ENCODE measurements around the gene KANSL3.
"Not testable (repeated sequence)": the region's sequence is repeated elsewhere in the genome, so short reads cannot be mapped to it uniquely, and the experiment has no call there.

Gene KANSL3

DNA sequence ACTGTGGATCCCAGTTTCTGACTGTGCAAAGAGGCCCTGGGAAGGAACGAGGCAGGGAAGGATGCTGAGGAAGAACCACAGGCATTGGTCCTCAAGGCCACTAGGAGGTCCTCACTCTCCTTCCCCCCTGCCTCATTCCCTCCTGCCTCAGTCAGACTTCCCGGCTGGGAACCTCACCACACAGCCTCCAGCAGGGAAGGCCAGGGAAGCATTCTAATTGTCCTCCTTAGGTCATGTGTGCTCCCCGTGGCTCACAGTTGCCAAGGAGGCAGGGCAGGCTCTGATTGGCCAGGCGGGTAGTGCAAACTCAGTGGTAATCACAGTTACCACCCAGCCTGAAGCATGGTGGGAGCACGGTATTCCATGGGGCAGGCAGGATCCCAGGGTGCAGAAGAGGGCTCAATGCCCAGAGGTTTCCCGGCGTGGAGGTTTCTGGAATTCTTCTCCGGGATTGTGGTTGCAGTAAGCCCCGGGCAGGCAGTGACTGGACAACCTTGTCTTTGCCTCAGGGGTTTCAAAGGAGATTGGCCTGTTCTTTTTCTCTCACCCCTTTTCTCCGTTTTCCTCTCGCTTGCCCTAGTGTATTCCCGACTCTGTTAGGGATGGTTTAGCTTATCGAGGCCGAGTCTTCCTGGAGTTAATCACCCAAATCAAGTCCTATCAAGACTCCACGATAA lies 31.6 kb upstream of the KANSL3 start:
- no peak for DNase-seq (ENCODE audit: low read depth, low spot score)
- Histone ChIP-seq H3K4me3 (ENCODE audit: low read length) (no peak overlapping the region), H3K27me3 (ENCODE audit: control insufficient read depth, insufficient read depth, low read length) (no peaks in the 10 kb centered on the region), H3K27ac (ENCODE audit: low read length) (no peak overlapping the region), H3K4me1 (ENCODE audit: control insufficient read depth, insufficient read depth, low read length) (no peaks in the 10 kb centered on the region), H3K36me3 (ENCODE audit: control insufficient read depth, insufficient read depth, low read length) (no peaks in the 10 kb centered on the region), H3K9me3 (ENCODE audit: control insufficient read depth, insufficient read depth, low read length) (no peaks in the 10 kb centered on the region)
- WGBS (ENCODE audit: insufficient coverage, insufficient read length) = no CpG with 5 or more reads among the region's 15 CpGs

GRCh38 chr2:96668771-96669170 lies 30.7 kb upstream of the KANSL3 start:
- H3K4me1 ChIP-seq (ENCODE audit: control insufficient read depth, insufficient read depth, low read length) = no peaks in the 10 kb centered on the region
- no peak overlapping the region for H3K4me3 ChIP-seq (ENCODE audit: low read length)
- no CpG with 5 or more reads among the region's 11 CpGs for WGBS (ENCODE audit: insufficient coverage, insufficient read length)
- no peak overlapping the region for H3K27ac ChIP-seq (ENCODE audit: low read length)
- no peaks in the 10 kb centered on the region for H3K27me3 ChIP-seq (ENCODE audit: control insufficient read depth, insufficient read depth, low read length)
- no peak for DNase-seq (ENCODE audit: low read depth, low spot score)
- H3K36me3 ChIP-seq (ENCODE audit: control insufficient read depth, insufficient read depth, low read length) = no peaks in the 10 kb centered on the region
- H3K9me3 ChIP-seq (ENCODE audit: control insufficient read depth, insufficient read depth, low read length) = no peaks in the 10 kb centered on the region

- not testable (repeated sequence) for H3K27me3 ChIP-seq (ENCODE audit: control insufficient read depth, insufficient read depth, low read length); H3K27ac ChIP-seq (ENCODE audit: low read length); H3K36me3 ChIP-seq (ENCODE audit: control insufficient read depth, insufficient read depth, low read length); DNase-seq (ENCODE audit: low read depth, low spot score); H3K4me1 ChIP-seq (ENCODE audit: control insufficient read depth, insufficient read depth, low read length); H3K4me3 ChIP-seq (ENCODE audit: low read length); H3K9me3 ChIP-seq (ENCODE audit: control insufficient read depth, insufficient read depth, low read length)
- WGBS (ENCODE audit: insufficient coverage, insufficient read length) = no CpG with 5 or more reads among the region's 3 CpGs
Observed at GRCh38 chr2:96665717-96666116, 27.6 kb upstream of the KANSL3 start.

GRCh38 chr2:96665083-96665569 lies 27.0 kb upstream of the KANSL3 start:
- no CpG with 5 or more reads among the region's 3 CpGs for WGBS (ENCODE audit: insufficient coverage, insufficient read length)

DNA sequence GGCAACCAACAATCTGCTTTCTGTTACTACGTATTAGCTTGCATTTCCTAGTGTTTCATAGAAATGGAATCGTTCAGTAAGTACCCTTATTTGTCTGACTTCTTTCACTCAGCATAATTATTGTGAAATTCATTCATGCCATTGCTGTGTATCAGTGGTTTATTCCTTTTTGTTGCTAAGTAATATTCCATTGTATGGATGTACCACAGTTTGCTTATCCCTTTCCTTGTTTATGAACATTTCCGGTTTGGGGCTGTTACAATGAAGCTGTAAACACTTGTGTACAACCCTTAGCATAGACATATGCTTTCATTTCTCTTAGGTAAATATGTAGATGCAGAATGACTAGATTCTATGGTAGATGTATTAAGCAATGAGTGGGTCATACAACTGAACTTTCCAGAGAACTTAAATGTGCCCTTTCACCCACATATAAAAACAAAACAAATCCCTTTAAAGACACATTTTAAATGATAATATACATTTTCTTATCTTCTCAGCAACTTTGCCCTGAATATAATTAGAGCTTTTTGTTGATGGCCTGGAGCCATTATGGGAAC lies 26.3 kb upstream of the KANSL3 start:
- no peak for DNase-seq (ENCODE audit: low read depth, low spot score)
- Histone ChIP-seq H3K36me3 (ENCODE audit: control insufficient read depth, insufficient read depth, low read length) (no peaks in the 10 kb centered on the region), H3K9me3 (ENCODE audit: control insufficient read depth, insufficient read depth, low read length) (no peaks in the 10 kb centered on the region), H3K4me1 (ENCODE audit: control insufficient read depth, insufficient read depth, low read length) (no peaks in the 10 kb centered on the region), H3K27me3 (ENCODE audit: control insufficient read depth, insufficient read depth, low read length) (no peaks in the 10 kb centered on the region), H3K4me3 (ENCODE audit: low read length) (no peak overlapping the region), H3K27ac (ENCODE audit: low read length) (no peak overlapping the region)
- WGBS (ENCODE audit: insufficient coverage, insufficient read length) = no CpG with 5 or more reads among the region's 3 CpGs

More at GRCh38 chr2:96665083-96665569, 27.0 kb upstream of the KANSL3 start:
- H3K9me3 ChIP-seq (ENCODE audit: control insufficient read depth, insufficient read depth, low read length) = no peaks in the 10 kb centered on the region
- no peak overlapping the region for H3K27ac ChIP-seq (ENCODE audit: low read length)
- no peaks in the 10 kb centered on the region for H3K27me3 ChIP-seq (ENCODE audit: control insufficient read depth, insufficient read depth, low read length)
- no peak overlapping the region for H3K4me3 ChIP-seq (ENCODE audit: low read length)
- H3K36me3 ChIP-seq (ENCODE audit: control insufficient read depth, insufficient read depth, low read length) = no peaks in the 10 kb centered on the region
- H3K4me1 ChIP-seq (ENCODE audit: control insufficient read depth, insufficient read depth, low read length) = no peaks in the 10 kb centered on the region
- DNase-seq (ENCODE audit: low read depth, low spot score) = no peak

DNA sequence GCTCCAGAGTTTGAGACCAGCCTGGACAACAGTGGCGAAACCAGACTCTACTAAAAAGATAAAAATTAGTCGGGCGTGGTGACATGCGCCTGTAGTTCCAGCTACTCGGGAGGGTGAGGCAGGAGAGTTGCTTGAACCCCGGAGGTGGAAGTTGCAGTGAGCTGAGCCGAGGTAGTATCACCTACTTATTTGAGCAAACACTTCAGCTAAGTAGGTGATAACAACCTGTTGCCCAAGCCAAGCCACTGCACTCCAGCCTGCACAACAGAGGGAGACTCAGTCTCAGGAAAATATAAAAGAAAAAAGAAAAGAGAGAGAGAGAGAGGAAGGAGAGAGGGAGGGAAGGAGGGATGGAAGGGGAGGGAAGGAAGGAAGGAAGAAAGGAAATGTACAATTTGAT lies 25.7 kb upstream of the KANSL3 start:
- Histone ChIP-seq H3K36me3 (ENCODE audit: control insufficient read depth, insufficient read depth, low read length) (no peaks in the 10 kb centered on the region), H3K9me3 (ENCODE audit: control insufficient read depth, insufficient read depth, low read length) (no peaks in the 10 kb centered on the region), H3K4me3 (ENCODE audit: low read length) (no peak overlapping the region), H3K4me1 (ENCODE audit: control insufficient read depth, insufficient read depth, low read length) (no peaks in the 10 kb centered on the region), H3K27me3 (ENCODE audit: control insufficient read depth, insufficient read depth, low read length) (no peaks in the 10 kb centered on the region), H3K27ac (ENCODE audit: low read length) (no peak overlapping the region)
- WGBS (ENCODE audit: insufficient coverage, insufficient read length) = no CpG with 5 or more reads among the region's 7 CpGs
- DNase-seq (ENCODE audit: low read depth, low spot score) = no peak

DNA sequence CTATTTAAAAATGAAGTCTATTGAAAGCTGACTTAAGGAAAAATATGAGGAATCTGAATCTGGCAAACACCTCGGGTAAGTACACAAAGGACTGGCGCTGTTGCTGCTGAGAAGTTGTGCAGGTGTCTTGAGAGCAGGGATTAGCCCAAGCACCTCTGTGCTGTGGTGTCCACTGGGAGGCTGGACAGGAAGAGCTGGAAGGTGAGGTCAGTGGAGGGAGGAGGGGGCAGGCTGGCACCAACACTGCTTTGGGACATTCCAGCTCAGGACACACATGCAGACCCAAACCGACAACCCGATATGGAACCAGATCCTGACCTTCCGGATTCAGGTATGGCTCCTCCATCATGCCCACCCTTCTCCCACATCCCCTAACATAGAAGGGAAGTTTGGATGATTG lies 25.1 kb upstream of the KANSL3 start:
- H3K36me3 ChIP-seq (ENCODE audit: control insufficient read depth, insufficient read depth, low read length) = no peaks in the 10 kb centered on the region
- no peaks in the 10 kb centered on the region for H3K4me1 ChIP-seq (ENCODE audit: control insufficient read depth, insufficient read depth, low read length)
- WGBS (ENCODE audit: insufficient coverage, insufficient read length) = no CpG with 5 or more reads among the region's 5 CpGs
- no peaks in the 10 kb centered on the region for H3K9me3 ChIP-seq (ENCODE audit: control insufficient read depth, insufficient read depth, low read length)
- no peak overlapping the region for H3K4me3 ChIP-seq (ENCODE audit: low read length)
- no peaks in the 10 kb centered on the region for H3K27me3 ChIP-seq (ENCODE audit: control insufficient read depth, insufficient read depth, low read length)
- H3K27ac ChIP-seq (ENCODE audit: low read length) = no peak overlapping the region
- no peak for DNase-seq (ENCODE audit: low read depth, low spot score)

DNA sequence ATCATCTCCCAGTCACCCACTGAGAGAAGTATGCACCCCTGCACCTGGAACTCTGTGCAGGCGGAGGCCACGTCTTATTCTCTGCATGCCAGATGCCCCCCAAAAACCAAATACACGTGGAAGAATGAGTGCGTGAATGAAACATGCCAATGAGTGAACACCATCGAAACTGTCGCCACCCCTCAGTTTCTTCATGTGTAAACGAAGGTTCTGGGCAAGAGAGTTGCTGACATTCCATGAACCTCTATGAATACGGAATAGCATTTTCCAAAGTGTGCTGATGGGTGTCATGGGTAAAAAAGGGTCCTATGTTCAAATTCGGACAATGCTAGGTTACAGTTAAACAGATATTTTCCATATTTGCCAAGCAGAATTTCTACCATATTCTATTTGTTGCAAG lies 24.2 kb upstream of the KANSL3 start:
- H3K27ac ChIP-seq (ENCODE audit: low read length) = no peak overlapping the region
- H3K27me3 ChIP-seq (ENCODE audit: control insufficient read depth, insufficient read depth, low read length) = no peaks in the 10 kb centered on the region
- no peak for DNase-seq (ENCODE audit: low read depth, low spot score)
- no peaks in the 10 kb centered on the region for H3K4me1 ChIP-seq (ENCODE audit: control insufficient read depth, insufficient read depth, low read length)
- H3K36me3 ChIP-seq (ENCODE audit: control insufficient read depth, insufficient read depth, low read length) = no peaks in the 10 kb centered on the region
- H3K9me3 ChIP-seq (ENCODE audit: control insufficient read depth, insufficient read depth, low read length) = no peaks in the 10 kb centered on the region
- WGBS (ENCODE audit: insufficient coverage, insufficient read length) = no CpG with 5 or more reads among the region's 9 CpGs
- H3K4me3 ChIP-seq (ENCODE audit: low read length) = no peak overlapping the region

- H3K36me3 ChIP-seq (ENCODE audit: control insufficient read depth, insufficient read depth, low read length) = no peaks in the 10 kb centered on the region
- no peak overlapping the region for H3K4me3 ChIP-seq (ENCODE audit: low read length)
- H3K4me1 ChIP-seq (ENCODE audit: control insufficient read depth, insufficient read depth, low read length) = no peaks in the 10 kb centered on the region
- no peaks in the 10 kb centered on the region for H3K9me3 ChIP-seq (ENCODE audit: control insufficient read depth, insufficient read depth, low read length)
- H3K27ac ChIP-seq (ENCODE audit: low read length) = no peak overlapping the region
- no peaks in the 10 kb centered on the region for H3K27me3 ChIP-seq (ENCODE audit: control insufficient read depth, insufficient read depth, low read length)
- no peak for DNase-seq (ENCODE audit: low read depth, low spot score)
- no CpG with 5 or more reads among the region's 6 CpGs for WGBS (ENCODE audit: insufficient coverage, insufficient read length)
Observed at GRCh38 chr2:96661324-96661723, 23.2 kb upstream of the KANSL3 start.

GRCh38 chr2:96656540-96656939 lies 18.4 kb upstream of the KANSL3 start:
- DNase-seq (ENCODE audit: low read depth, low spot score) = no peak
- no peaks in the 10 kb centered on the region for H3K4me1 ChIP-seq (ENCODE audit: control insufficient read depth, insufficient read depth, low read length)
- H3K4me3 ChIP-seq (ENCODE audit: low read length) = no peak overlapping the region
- H3K27ac ChIP-seq (ENCODE audit: low read length) = no peak overlapping the region
- no peaks in the 10 kb centered on the region for H3K9me3 ChIP-seq (ENCODE audit: control insufficient read depth, insufficient read depth, low read length)
- H3K36me3 ChIP-seq (ENCODE audit: control insufficient read depth, insufficient read depth, low read length) = no peaks in the 10 kb centered on the region; the same call in 1 of the 2 replicates
- no peaks in the 10 kb centered on the region for H3K27me3 ChIP-seq (ENCODE audit: control insufficient read depth, insufficient read depth, low read length)

- WGBS (ENCODE audit: insufficient coverage, insufficient read length) = no CpG with 5 or more reads among the region's 6 CpGs
- Histone ChIP-seq H3K36me3 (ENCODE audit: control insufficient read depth, insufficient read depth, low read length) (no peaks in the 10 kb centered on the region; the same call in 1 of the 2 replicates), H3K4me3 (ENCODE audit: low read length) (no peak overlapping the region), H3K27ac (ENCODE audit: low read length) (no peak overlapping the region), H3K4me1 (ENCODE audit: control insufficient read depth, insufficient read depth, low read length) (no peaks in the 10 kb centered on the region), H3K27me3 (ENCODE audit: control insufficient read depth, insufficient read depth, low read length) (no peaks in the 10 kb centered on the region), H3K9me3 (ENCODE audit: control insufficient read depth, insufficient read depth, low read length) (no peaks in the 10 kb centered on the region)
- no peak for DNase-seq (ENCODE audit: low read depth, low spot score)
Observed at GRCh38 chr2:96655526-96655925, 17.4 kb upstream of the KANSL3 start.
